HCT116 (cell line): ENCODE results near the gene HLA-DQB2.

ENCODE experiments used
- CEBPB ChIP-seq: IDR thresholded peaks from 2 replicates; pipeline ENCODE4 v1.6.1; 2012; ENCODE audit warnings: low read depth
- ELF1 ChIP-seq: IDR thresholded peaks from 2 replicates; pipeline ENCODE4 v1.6.1; 2012; ENCODE audit warnings: low read depth, borderline replicate concordance
- EZH2 ChIP-seq: fragments of 200-600 bp; sonication (generic); IDR thresholded peaks from 2 replicates; pipeline ENCODE4 v1.6.1; 2017; ENCODE audit warnings: antibody characterized with exemption, mixed run types
- POLR2A ChIP-seq: IDR thresholded peaks from 2 replicates; pipeline ENCODE4 v1.7.0; 2011; ENCODE audit warnings: borderline replicate concordance; ENCODE audit not compliant: insufficient read depth, insufficient read length; ENCODE audit errors: extremely low read depth
- POLR2AphosphoS5 ChIP-seq: IDR thresholded peaks from 2 replicates; pipeline ENCODE4 v1.6.1; 2011; ENCODE audit warnings: mild to moderate bottlenecking, low read depth, low read length, moderate library complexity
- RAD21 ChIP-seq: IDR thresholded peaks from 2 replicates; pipeline ENCODE4 v1.6.1; 2012; ENCODE audit warnings: low read depth, mild to moderate bottlenecking
- SP1 ChIP-seq: IDR thresholded peaks from 2 replicates; pipeline ENCODE4 v1.6.1; 2012; ENCODE audit warnings: low read depth
- ZNF274 ChIP-seq: fragments of 200-500 bp; sonication (Bioruptor generic); IDR thresholded peaks from 2 replicates; pipeline ENCODE4 v1.6.1; 2014; ENCODE audit warnings: mild to moderate bottlenecking, low read depth, low read length, inconsistent platforms
- TF ChIP-seq, protein P1 (sequence below): IDR thresholded peaks from 2 replicates; pipeline ENCODE4 v1.6.1; 2012
- TF ChIP-seq, protein P2 (sequence below), 3 experiments: fragments of 200-600 bp in 1 of 3; sonication (generic) in 1 of 3; IDR thresholded peaks in 2 of 3; conservative IDR thresholded peaks in 1 of 3; 2 replicates each; pipeline ENCODE4 v1.5.1; 2012 to 2017; ENCODE audit warnings: low read depth in 2 of 3, low read length in 2 of 3, antibody characterized with exemption in 1 of 3, borderline replicate concordance in 1 of 3, control low read depth in 1 of 3, mild to moderate bottlenecking in 1 of 3, mixed read lengths in 1 of 3, mixed run types in 1 of 3, moderate library complexity in 1 of 3; ENCODE audit not compliant: insufficient read depth in 1 of 3
- TF ChIP-seq, protein P3 (sequence below): IDR thresholded peaks from 2 replicates; pipeline ENCODE4 v1.6.1; 2012
- TF ChIP-seq, protein P4 (sequence below): IDR thresholded peaks from 2 replicates; pipeline ENCODE4 v1.6.1; 2012; ENCODE audit warnings: low read depth

DNA sequence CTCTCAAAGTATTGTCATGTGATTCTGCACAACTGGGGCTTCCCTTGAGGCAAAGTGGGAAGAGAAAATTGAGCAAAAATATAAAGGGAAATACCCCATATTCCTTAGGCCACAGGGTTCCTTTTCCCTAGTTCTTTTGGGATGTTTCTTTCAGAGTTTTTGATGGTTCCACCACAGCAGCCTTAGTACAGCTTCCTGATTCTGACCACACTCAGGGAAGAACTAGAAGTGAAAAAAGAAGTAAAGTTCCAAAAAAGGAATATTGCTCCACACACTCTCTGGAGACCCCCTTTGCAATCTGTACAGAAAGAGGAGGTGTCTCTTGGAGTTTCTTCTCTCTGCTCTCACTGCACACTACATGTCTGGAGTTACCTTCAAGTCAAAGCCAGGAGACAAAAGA, 50.1 kb downstream of the HLA-DQB2 start:
- TF ChIP-seq, protein P1, sequence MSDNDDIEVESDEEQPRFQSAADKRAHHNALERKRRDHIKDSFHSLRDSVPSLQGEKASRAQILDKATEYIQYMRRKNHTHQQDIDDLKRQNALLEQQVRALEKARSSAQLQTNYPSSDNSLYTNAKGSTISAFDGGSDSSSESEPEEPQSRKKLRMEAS, result no peak
- TF ChIP-seq, protein P2, sequence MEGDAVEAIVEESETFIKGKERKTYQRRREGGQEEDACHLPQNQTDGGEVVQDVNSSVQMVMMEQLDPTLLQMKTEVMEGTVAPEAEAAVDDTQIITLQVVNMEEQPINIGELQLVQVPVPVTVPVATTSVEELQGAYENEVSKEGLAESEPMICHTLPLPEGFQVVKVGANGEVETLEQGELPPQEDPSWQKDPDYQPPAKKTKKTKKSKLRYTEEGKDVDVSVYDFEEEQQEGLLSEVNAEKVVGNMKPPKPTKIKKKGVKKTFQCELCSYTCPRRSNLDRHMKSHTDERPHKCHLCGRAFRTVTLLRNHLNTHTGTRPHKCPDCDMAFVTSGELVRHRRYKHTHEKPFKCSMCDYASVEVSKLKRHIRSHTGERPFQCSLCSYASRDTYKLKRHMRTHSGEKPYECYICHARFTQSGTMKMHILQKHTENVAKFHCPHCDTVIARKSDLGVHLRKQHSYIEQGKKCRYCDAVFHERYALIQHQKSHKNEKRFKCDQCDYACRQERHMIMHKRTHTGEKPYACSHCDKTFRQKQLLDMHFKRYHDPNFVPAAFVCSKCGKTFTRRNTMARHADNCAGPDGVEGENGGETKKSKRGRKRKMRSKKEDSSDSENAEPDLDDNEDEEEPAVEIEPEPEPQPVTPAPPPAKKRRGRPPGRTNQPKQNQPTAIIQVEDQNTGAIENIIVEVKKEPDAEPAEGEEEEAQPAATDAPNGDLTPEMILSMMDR (IDR thresholded peaks at IDR 0.05 in 2 of 3, conservative IDR thresholded peaks at IDR 0.05 in 1 of 3; ENCODE audit: borderline replicate concordance in 1 of 3, insufficient read depth in 1 of 3, low read depth in 2 of 3, low read length in 2 of 3), result no peak
- TF ChIP-seq, protein P3, sequence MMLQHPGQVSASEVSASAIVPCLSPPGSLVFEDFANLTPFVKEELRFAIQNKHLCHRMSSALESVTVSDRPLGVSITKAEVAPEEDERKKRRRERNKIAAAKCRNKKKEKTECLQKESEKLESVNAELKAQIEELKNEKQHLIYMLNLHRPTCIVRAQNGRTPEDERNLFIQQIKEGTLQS, result no peak
- TF ChIP-seq POLR2A, result no peak
- TF ChIP-seq ZNF274, result no peak
- TF ChIP-seq ELF1, result no peak
- no peak for TF ChIP-seq SP1
- TF ChIP-seq POLR2AphosphoS5, result no peak
- no peak for TF ChIP-seq RAD21
- TF ChIP-seq EZH2, result no peak
- TF ChIP-seq CEBPB, result no peak
- TF ChIP-seq, protein P4, sequence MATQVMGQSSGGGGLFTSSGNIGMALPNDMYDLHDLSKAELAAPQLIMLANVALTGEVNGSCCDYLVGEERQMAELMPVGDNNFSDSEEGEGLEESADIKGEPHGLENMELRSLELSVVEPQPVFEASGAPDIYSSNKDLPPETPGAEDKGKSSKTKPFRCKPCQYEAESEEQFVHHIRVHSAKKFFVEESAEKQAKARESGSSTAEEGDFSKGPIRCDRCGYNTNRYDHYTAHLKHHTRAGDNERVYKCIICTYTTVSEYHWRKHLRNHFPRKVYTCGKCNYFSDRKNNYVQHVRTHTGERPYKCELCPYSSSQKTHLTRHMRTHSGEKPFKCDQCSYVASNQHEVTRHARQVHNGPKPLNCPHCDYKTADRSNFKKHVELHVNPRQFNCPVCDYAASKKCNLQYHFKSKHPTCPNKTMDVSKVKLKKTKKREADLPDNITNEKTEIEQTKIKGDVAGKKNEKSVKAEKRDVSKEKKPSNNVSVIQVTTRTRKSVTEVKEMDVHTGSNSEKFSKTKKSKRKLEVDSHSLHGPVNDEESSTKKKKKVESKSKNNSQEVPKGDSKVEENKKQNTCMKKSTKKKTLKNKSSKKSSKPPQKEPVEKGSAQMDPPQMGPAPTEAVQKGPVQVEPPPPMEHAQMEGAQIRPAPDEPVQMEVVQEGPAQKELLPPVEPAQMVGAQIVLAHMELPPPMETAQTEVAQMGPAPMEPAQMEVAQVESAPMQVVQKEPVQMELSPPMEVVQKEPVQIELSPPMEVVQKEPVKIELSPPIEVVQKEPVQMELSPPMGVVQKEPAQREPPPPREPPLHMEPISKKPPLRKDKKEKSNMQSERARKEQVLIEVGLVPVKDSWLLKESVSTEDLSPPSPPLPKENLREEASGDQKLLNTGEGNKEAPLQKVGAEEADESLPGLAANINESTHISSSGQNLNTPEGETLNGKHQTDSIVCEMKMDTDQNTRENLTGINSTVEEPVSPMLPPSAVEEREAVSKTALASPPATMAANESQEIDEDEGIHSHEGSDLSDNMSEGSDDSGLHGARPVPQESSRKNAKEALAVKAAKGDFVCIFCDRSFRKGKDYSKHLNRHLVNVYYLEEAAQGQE, result no peak
